ENCODE measurements around the gene ANO7.

Gene ANO7

GRCh38 chr2:241237047-241237446 lies 48.6 kb downstream of the ANO7 start:
- Histone ChIP-seq H3K27me3 (ENCODE audit: control insufficient read depth, low read length) (no peaks in the 10 kb centered on the region), H4K20me1 (ENCODE audit: control insufficient read depth, insufficient read depth, low read depth, low read length) (no peaks in the 10 kb centered on the region), H3K4me1 (ENCODE audit: control insufficient read depth, low read length) (no peaks in the 10 kb centered on the region), H3K4me3 (ENCODE audit: low read length) (no peak overlapping the region), H3F3A (ENCODE audit: control insufficient read depth, insufficient read depth) (no peaks in the 10 kb centered on the region), H3K9me2 (replicated peaks; ENCODE audit: control insufficient read depth, low read length) (no peaks in the 10 kb centered on the region), H3K4me2 (ENCODE audit: low read length) (no peak overlapping the region), H3K27ac (ENCODE audit: low read depth, low read length) (no peak overlapping the region), H3K36me3 (ENCODE audit: control insufficient read depth, low read length) (peaks cover 91% of the 10 kb centered on the region), H3K9me3 (ENCODE audit: control insufficient read depth, insufficient read depth, low read length) (no peaks in the 10 kb centered on the region), H3K79me2 (ENCODE audit: control insufficient read depth, low read length) (no peaks in the 10 kb centered on the region)
- no peak for TF ChIP-seq EZH2phosphoT487 (IDR thresholded peaks at IDR 0.05; ENCODE audit: borderline replicate concordance, low read length)
- no peak for TF ChIP-seq CTCF (IDR thresholded peaks at IDR 0.05; ENCODE audit: low read depth, low read length, poor library complexity, severe bottlenecking)

GRCh38 chr2:241237949-241238371 lies 49.5 kb downstream of the ANO7 start:
- H3K79me2 ChIP-seq (ENCODE audit: control insufficient read depth, low read length), result no peaks in the 10 kb centered on the region
- H3F3A ChIP-seq (ENCODE audit: control insufficient read depth, insufficient read depth), result no peaks in the 10 kb centered on the region
- no peak overlapping the region for H3K4me2 ChIP-seq (ENCODE audit: low read length)
- no peaks in the 10 kb centered on the region for H3K27me3 ChIP-seq (ENCODE audit: control insufficient read depth, low read length)
- no peaks in the 10 kb centered on the region for H3K9me3 ChIP-seq (ENCODE audit: control insufficient read depth, insufficient read depth, low read length)
- H3K36me3 ChIP-seq (ENCODE audit: control insufficient read depth, low read length), result peaks cover 96% of the 10 kb centered on the region
- TF ChIP-seq CTCF (IDR thresholded peaks at IDR 0.05; ENCODE audit: low read depth, low read length, poor library complexity, severe bottlenecking) (no peak), EZH2phosphoT487 (IDR thresholded peaks at IDR 0.05; ENCODE audit: borderline replicate concordance, low read length) (no peak)
- H4K20me1 ChIP-seq (ENCODE audit: control insufficient read depth, insufficient read depth, low read depth, low read length), result no peaks in the 10 kb centered on the region
- no peaks in the 10 kb centered on the region for H3K9me2 ChIP-seq (replicated peaks; ENCODE audit: control insufficient read depth, low read length)
- no peaks in the 10 kb centered on the region for H3K4me1 ChIP-seq (ENCODE audit: control insufficient read depth, low read length)
- no peak overlapping the region for H3K4me3 ChIP-seq (ENCODE audit: low read length)
- no peak overlapping the region for H3K27ac ChIP-seq (ENCODE audit: low read depth, low read length)

GRCh38 chr2:241238693-241239198 lies 50.3 kb downstream of the ANO7 start:
- no peak overlapping the region for H3K4me2 ChIP-seq (ENCODE audit: low read length)
- H3K27ac ChIP-seq (ENCODE audit: low read depth, low read length), result no peak overlapping the region
- H3K9me2 ChIP-seq (replicated peaks; ENCODE audit: control insufficient read depth, low read length), result no peaks in the 10 kb centered on the region
- no peaks in the 10 kb centered on the region for H3K79me2 ChIP-seq (ENCODE audit: control insufficient read depth, low read length)
- H4K20me1 ChIP-seq (ENCODE audit: control insufficient read depth, insufficient read depth, low read depth, low read length), result no peaks in the 10 kb centered on the region
- no peaks in the 10 kb centered on the region for H3F3A ChIP-seq (ENCODE audit: control insufficient read depth, insufficient read depth)
- H3K27me3 ChIP-seq (ENCODE audit: control insufficient read depth, low read length), result no peaks in the 10 kb centered on the region
- H3K36me3 ChIP-seq (ENCODE audit: control insufficient read depth, low read length), result peaks cover 96% of the 10 kb centered on the region
- no peaks in the 10 kb centered on the region for H3K4me1 ChIP-seq (ENCODE audit: control insufficient read depth, low read length)
- TF ChIP-seq EZH2phosphoT487 (IDR thresholded peaks at IDR 0.05; ENCODE audit: borderline replicate concordance, low read length), result no peak
- no peak for TF ChIP-seq CTCF (IDR thresholded peaks at IDR 0.05; ENCODE audit: low read depth, low read length, poor library complexity, severe bottlenecking)
- no peak overlapping the region for H3K4me3 ChIP-seq (ENCODE audit: low read length)
- no peaks in the 10 kb centered on the region for H3K9me3 ChIP-seq (ENCODE audit: control insufficient read depth, insufficient read depth, low read length)

Data from DOHH2 (cell line).